ENCODE measurements around the gene METTL21A.

DNA sequence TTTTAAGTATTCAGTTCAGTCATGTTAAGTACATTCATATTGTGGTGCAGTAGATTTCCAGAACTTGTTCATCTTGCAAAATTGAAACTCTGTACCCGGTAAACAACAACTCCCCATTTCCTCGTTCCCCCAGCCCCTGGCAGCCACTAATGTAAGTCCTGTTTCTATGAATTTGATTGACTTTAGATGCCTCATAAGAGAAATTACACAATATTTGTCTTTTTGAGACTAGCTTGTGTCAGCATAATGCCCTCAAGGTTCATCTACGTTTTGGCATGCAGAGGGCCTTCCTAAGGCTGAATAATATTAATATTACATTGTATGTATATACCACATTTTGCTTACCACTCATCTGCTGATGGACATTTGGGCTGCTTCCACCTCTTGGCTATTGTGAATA lies 30.9 kb downstream of the METTL21A start:
- TF ChIP-seq, protein P1, sequence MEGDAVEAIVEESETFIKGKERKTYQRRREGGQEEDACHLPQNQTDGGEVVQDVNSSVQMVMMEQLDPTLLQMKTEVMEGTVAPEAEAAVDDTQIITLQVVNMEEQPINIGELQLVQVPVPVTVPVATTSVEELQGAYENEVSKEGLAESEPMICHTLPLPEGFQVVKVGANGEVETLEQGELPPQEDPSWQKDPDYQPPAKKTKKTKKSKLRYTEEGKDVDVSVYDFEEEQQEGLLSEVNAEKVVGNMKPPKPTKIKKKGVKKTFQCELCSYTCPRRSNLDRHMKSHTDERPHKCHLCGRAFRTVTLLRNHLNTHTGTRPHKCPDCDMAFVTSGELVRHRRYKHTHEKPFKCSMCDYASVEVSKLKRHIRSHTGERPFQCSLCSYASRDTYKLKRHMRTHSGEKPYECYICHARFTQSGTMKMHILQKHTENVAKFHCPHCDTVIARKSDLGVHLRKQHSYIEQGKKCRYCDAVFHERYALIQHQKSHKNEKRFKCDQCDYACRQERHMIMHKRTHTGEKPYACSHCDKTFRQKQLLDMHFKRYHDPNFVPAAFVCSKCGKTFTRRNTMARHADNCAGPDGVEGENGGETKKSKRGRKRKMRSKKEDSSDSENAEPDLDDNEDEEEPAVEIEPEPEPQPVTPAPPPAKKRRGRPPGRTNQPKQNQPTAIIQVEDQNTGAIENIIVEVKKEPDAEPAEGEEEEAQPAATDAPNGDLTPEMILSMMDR (conservative IDR thresholded peaks at IDR 0.05 in 1 of 2, IDR thresholded peaks at IDR 0.05 in 1 of 2; ENCODE audit: extremely low read depth in 1 of 2, insufficient read depth in 1 of 2, low read depth in 1 of 2, low read length in 2 of 2): no peak
- TF ChIP-seq EZH2 (IDR thresholded peaks at IDR 0.05; ENCODE audit: borderline replicate concordance, low read length): no peak
